Head of caudate nucleus (tissue), 42 donors: Measurements from ENCODE around the gene PIP4K2A.

Experiments
- DNase-seq, 42 donors: peaks; one replicate each; pipeline versions ENCODE4 v3.0.0 to v3.0.0-alpha.2; 2020 to 2021; ENCODE audit warnings: mixed read lengths in 7 of 42
- intact Hi-C: fragments of 100-400 bp; cut with DNase I; formaldehyde crosslinking; loops from one replicate; pipeline ENCODE4 v1.15.0; 2022

Gene PIP4K2A

GRCh38 chr10:22554461-22555182, 159.8 kb downstream of the PIP4K2A start:
- intact Hi-C loops, result no loop called here
- peak; percentile 41 to 89 (median 70) for DNase-seq

GRCh38 chr10:22553452-22553995, 160.9 kb downstream of the PIP4K2A start:
- peak in 1 of 42 donors; percentile 43 for DNase-seq
- intact Hi-C loops, result no loop called here

- intact Hi-C loops, result no loop called here
- peak in 1 of 42 donors; percentile 42 for DNase-seq
Observed at GRCh38 chr10:22552888-22553378, 161.4 kb downstream of the PIP4K2A start.

GRCh38 chr10:22551681-22552365, 162.6 kb downstream of the PIP4K2A start:
- intact Hi-C loops, result no loop called here
- peak in 1 of 42 donors; percentile 41 for DNase-seq

- DNase-seq, result peak in 38 of 42 donors; percentile 23 to 86 (median 60)
- intact Hi-C loops, result no loop called here
Observed at GRCh38 chr10:22550732-22551131, 163.6 kb downstream of the PIP4K2A start.

GRCh38 chr10:22548344-22548743, 166.0 kb downstream of the PIP4K2A start:
- DNase-seq, result no peak
- intact Hi-C loops, result loop anchor here (10.0 kb wide), 1 partner anchor 114 kb away; no protein-coding TSS in a partner anchor

- intact Hi-C loops, result loop anchor here (10.0 kb wide), 1 partner anchor 111 kb away; no protein-coding TSS in a partner anchor
- no peak for DNase-seq
Observed at GRCh38 chr10:22545643-22546042, 168.7 kb downstream of the PIP4K2A start.

GRCh38 chr10:22544325-22545068, 169.9 kb downstream of the PIP4K2A start:
- DNase-seq, result no peak
- intact Hi-C loops, result loop anchor here (10.0 kb wide), 1 partner anchor 110 kb away; no protein-coding TSS in a partner anchor

- intact Hi-C loops, result loop anchor here (10.0 kb wide), 1 partner anchor 108 kb away; no protein-coding TSS in a partner anchor
Observed at GRCh38 chr10:22542773-22543172, 171.6 kb downstream of the PIP4K2A start.

GRCh38 chr10:22541900-22542299, 172.5 kb downstream of the PIP4K2A start:
- intact Hi-C loops, result loop anchor here (10.0 kb wide), 1 partner anchor 107 kb away; no protein-coding TSS in a partner anchor
- no peak for DNase-seq

More at GRCh38 chr10:22542773-22543172, 171.6 kb downstream of the PIP4K2A start:
- DNase-seq, result no peak

GRCh38 chr10:22539579-22540298, 174.6 kb downstream of the PIP4K2A start:
- intact Hi-C loops, result loop anchor here (10.0 kb wide), 1 partner anchor 105 kb away; no protein-coding TSS in a partner anchor
- no peak for DNase-seq

- intact Hi-C loops, result no loop called here
- DNase-seq, result peak in 2 of 42 donors; percentile 25 to 42
Observed at GRCh38 chr10:22537810-22538209, 176.6 kb downstream of the PIP4K2A start.

GRCh38 chr10:22536620-22537019, 177.8 kb downstream of the PIP4K2A start:
- intact Hi-C loops, result no loop called here
- DNase-seq, result peak in 20 of 42 donors; percentile 43 to 82 (median 58)

- peak in 2 of 42 donors; percentile 36 to 53 for DNase-seq
- intact Hi-C loops, result no loop called here
Observed at GRCh38 chr10:22534849-22535604, 179.4 kb downstream of the PIP4K2A start.

GRCh38 chr10:22531441-22531840, 182.9 kb downstream of the PIP4K2A start:
- DNase-seq, result no peak
- intact Hi-C loops, result no loop called here

- DNase-seq, result no peak
- intact Hi-C loops, result no loop called here
Observed at GRCh38 chr10:22531008-22531407, 183.4 kb downstream of the PIP4K2A start.

- intact Hi-C loops, result no loop called here
- no peak for DNase-seq
Observed at GRCh38 chr10:22527520-22527919, 186.9 kb downstream of the PIP4K2A start.
